ENCODE results near the gene ZNRF3.
A peak's percentile ranks its signal among the peaks of the same experiment; 100 is the strongest.

ZNRF3 gene

GRCh38 chr22:29062286-29062821, 179.0 kb downstream of the ZNRF3 start:
- H3K9me3 ChIP-seq (ENCODE audit: insufficient read depth, low read length), result no peaks in the 10 kb centered on the region
- H3K27me3 ChIP-seq (ENCODE audit: insufficient read depth, insufficient read length), result no peaks in the 10 kb centered on the region
- no peak overlapping the region for H3K4me3 ChIP-seq (ENCODE audit: insufficient read length, low read depth)
- no peak for DNase-seq (ENCODE audit: low read depth, low spot score)
- no peak overlapping the region for H3K9ac ChIP-seq (ENCODE audit: insufficient read length, low read depth)
- TF ChIP-seq SUZ12 (IDR thresholded peaks at IDR 0.05; ENCODE audit: extremely low read depth, insufficient read depth, insufficient read length) (no peak), YY1 (IDR thresholded peaks at IDR 0.05; ENCODE audit: insufficient read depth, insufficient read length) (no peak), ZNF274 (IDR thresholded peaks at IDR 0.05; ENCODE audit: low read depth, low read length) (no peak)
- H3K36me3 ChIP-seq (ENCODE audit: insufficient read depth, insufficient read length, low read length), result no peaks in the 10 kb centered on the region
- H3K4me1 ChIP-seq (ENCODE audit: insufficient read depth, insufficient read length), result no peaks in the 10 kb centered on the region

- Histone ChIP-seq H3K27me3 (ENCODE audit: insufficient read depth, insufficient read length) (peaks cover 10% of the 10 kb centered on the region), H3K36me3 (ENCODE audit: insufficient read depth, insufficient read length, low read length) (no peaks in the 10 kb centered on the region), H3K4me3 (ENCODE audit: insufficient read length, low read depth) (no peak overlapping the region), H3K4me1 (ENCODE audit: insufficient read depth, insufficient read length) (peaks cover 2% of the 10 kb centered on the region), H3K9me3 (ENCODE audit: insufficient read depth, low read length) (no peaks in the 10 kb centered on the region), H3K9ac (ENCODE audit: insufficient read length, low read depth) (no peak overlapping the region)
- DNase-seq (ENCODE audit: low read depth, low spot score), result no peak
- TF ChIP-seq ZNF274 (IDR thresholded peaks at IDR 0.05; ENCODE audit: low read depth, low read length) (no peak), SUZ12 (IDR thresholded peaks at IDR 0.05; ENCODE audit: extremely low read depth, insufficient read depth, insufficient read length) (no peak), YY1 (IDR thresholded peaks at IDR 0.05; ENCODE audit: insufficient read depth, insufficient read length) (no peak)
Measured at GRCh38 chr22:29065468-29066190, 182.3 kb downstream of the ZNRF3 start.

GRCh38 chr22:29069463-29069862, 186.1 kb downstream of the ZNRF3 start:
- H3K9ac ChIP-seq (ENCODE audit: insufficient read length, low read depth), result no peak overlapping the region
- H3K27me3 ChIP-seq (ENCODE audit: insufficient read depth, insufficient read length), result peaks cover 43% of the 10 kb centered on the region
- no peaks in the 10 kb centered on the region for H3K9me3 ChIP-seq (ENCODE audit: insufficient read depth, low read length)
- H3K4me3 ChIP-seq (ENCODE audit: insufficient read length, low read depth), result no peak overlapping the region
- H3K36me3 ChIP-seq (ENCODE audit: insufficient read depth, insufficient read length, low read length), result no peaks in the 10 kb centered on the region
- H3K4me1 ChIP-seq (ENCODE audit: insufficient read depth, insufficient read length), result peaks cover 3% of the 10 kb centered on the region
- TF ChIP-seq SUZ12 (IDR thresholded peaks at IDR 0.05; ENCODE audit: extremely low read depth, insufficient read depth, insufficient read length) (no peak), YY1 (IDR thresholded peaks at IDR 0.05; ENCODE audit: insufficient read depth, insufficient read length) (no peak), ZNF274 (IDR thresholded peaks at IDR 0.05; ENCODE audit: low read depth, low read length) (no peak)
- no peak for DNase-seq (ENCODE audit: low read depth, low spot score)

GRCh38 chr22:29070490-29070889, 187.1 kb downstream of the ZNRF3 start:
- Histone ChIP-seq H3K9ac (ENCODE audit: insufficient read length, low read depth) (no peak overlapping the region), H3K4me3 (ENCODE audit: insufficient read length, low read depth) (no peak overlapping the region), H3K9me3 (ENCODE audit: insufficient read depth, low read length) (no peaks in the 10 kb centered on the region), H3K36me3 (ENCODE audit: insufficient read depth, insufficient read length, low read length) (no peaks in the 10 kb centered on the region), H3K27me3 (ENCODE audit: insufficient read depth, insufficient read length) (peaks cover 51% of the 10 kb centered on the region), H3K4me1 (ENCODE audit: insufficient read depth, insufficient read length) (peaks cover 3% of the 10 kb centered on the region)
- TF ChIP-seq SUZ12 (IDR thresholded peaks at IDR 0.05; ENCODE audit: extremely low read depth, insufficient read depth, insufficient read length) (no peak), YY1 (IDR thresholded peaks at IDR 0.05; ENCODE audit: insufficient read depth, insufficient read length) (no peak), ZNF274 (IDR thresholded peaks at IDR 0.05; ENCODE audit: low read depth, low read length) (no peak)
- DNase-seq (ENCODE audit: low read depth, low spot score), result no peak

- Histone ChIP-seq H3K9ac (ENCODE audit: insufficient read length, low read depth) (peak overlapping the region; percentile 56), H3K9me3 (ENCODE audit: insufficient read depth, low read length) (no peaks in the 10 kb centered on the region), H3K36me3 (ENCODE audit: insufficient read depth, insufficient read length, low read length) (no peaks in the 10 kb centered on the region), H3K4me3 (ENCODE audit: insufficient read length, low read depth) (peak overlapping the region; percentile 4), H3K27me3 (ENCODE audit: insufficient read depth, insufficient read length) (peaks cover 51% of the 10 kb centered on the region), H3K4me1 (ENCODE audit: insufficient read depth, insufficient read length) (peaks cover 3% of the 10 kb centered on the region)
- TF ChIP-seq ZNF274 (IDR thresholded peaks at IDR 0.05; ENCODE audit: low read depth, low read length), result no peak
- DNase-seq (ENCODE audit: low read depth, low spot score), result no peak
Measured at GRCh38 chr22:29071261-29072045, 188.1 kb downstream of the ZNRF3 start.

- H3K9me3 ChIP-seq (ENCODE audit: insufficient read depth, low read length), result no peaks in the 10 kb centered on the region
- DNase-seq (ENCODE audit: low read depth, low spot score), result peak; percentile 68
- H3K4me3 ChIP-seq (ENCODE audit: insufficient read length, low read depth), result no peak overlapping the region
- no peak for TF ChIP-seq ZNF274 (IDR thresholded peaks at IDR 0.05; ENCODE audit: low read depth, low read length)
- no peak for TF ChIP-seq YY1 (IDR thresholded peaks at IDR 0.05; ENCODE audit: insufficient read depth, insufficient read length)
- TF ChIP-seq SUZ12 (IDR thresholded peaks at IDR 0.05; ENCODE audit: extremely low read depth, insufficient read depth, insufficient read length), result no peak
- H3K9ac ChIP-seq (ENCODE audit: insufficient read length, low read depth), result peak overlapping the region; percentile 56
- H3K36me3 ChIP-seq (ENCODE audit: insufficient read depth, insufficient read length, low read length), result no peaks in the 10 kb centered on the region
- peaks cover 3% of the 10 kb centered on the region for H3K4me1 ChIP-seq (ENCODE audit: insufficient read depth, insufficient read length)
- peaks cover 51% of the 10 kb centered on the region for H3K27me3 ChIP-seq (ENCODE audit: insufficient read depth, insufficient read length)
Measured at GRCh38 chr22:29072193-29072978, 189.0 kb downstream of the ZNRF3 start.

Data from NT2/D1 (cell line).